Measurements from ENCODE around the gene SLC25A42. TPM values are rescaled to one million over a fixed set of nuclear protein-coding genes. Genes with fewer than 3 reads are reported as not detected.

The SLC25A42 gene
- total RNA-seq, 1 donor from 2014 or later, result 14.2 TPM

GRCh38 chr19:19076476-19076875, 12.7 kb downstream of the SLC25A42 start:
- Mint-ChIP-seq H3K36me3 (ENCODE audit: unreplicated experiment) (no peaks in the 10 kb centered on the region), H3K27me3 (ENCODE audit: unreplicated experiment) (peaks cover 4% of the 10 kb centered on the region), H3K27ac (ENCODE audit: unreplicated experiment) (no peak overlapping the region), H3K4me3 (ENCODE audit: unreplicated experiment) (no peak overlapping the region), H3K4me1 (ENCODE audit: low read depth, unreplicated experiment) (peaks cover 10% of the 10 kb centered on the region), H3K9me3 (ENCODE audit: unreplicated experiment) (peaks cover 2% of the 10 kb centered on the region)
- no peak for TF ChIP-seq CTCF (IDR thresholded peaks at IDR 0.05; ENCODE audit: partially characterized antibody, unreplicated experiment)
- DNase-seq, result no peak

GRCh38 chr19:19077103-19077502, 13.3 kb downstream of the SLC25A42 start:
- Mint-ChIP-seq H3K36me3 (ENCODE audit: unreplicated experiment) (no peaks in the 10 kb centered on the region), H3K27me3 (ENCODE audit: unreplicated experiment) (peaks cover 6% of the 10 kb centered on the region), H3K27ac (ENCODE audit: unreplicated experiment) (no peak overlapping the region), H3K9me3 (ENCODE audit: unreplicated experiment) (peaks cover under 1% of the 10 kb centered on the region), H3K4me3 (ENCODE audit: unreplicated experiment) (no peak overlapping the region), H3K4me1 (ENCODE audit: low read depth, unreplicated experiment) (peaks cover 12% of the 10 kb centered on the region)
- no peak for DNase-seq
- TF ChIP-seq CTCF (IDR thresholded peaks at IDR 0.05; ENCODE audit: partially characterized antibody, unreplicated experiment), result no peak

- DNase-seq, result no peak
- Mint-ChIP-seq H3K27me3 (ENCODE audit: unreplicated experiment) (peaks cover 10% of the 10 kb centered on the region), H3K4me3 (ENCODE audit: unreplicated experiment) (no peak overlapping the region), H3K36me3 (ENCODE audit: unreplicated experiment) (no peaks in the 10 kb centered on the region), H3K27ac (ENCODE audit: unreplicated experiment) (no peak overlapping the region), H3K9me3 (ENCODE audit: unreplicated experiment) (no peaks in the 10 kb centered on the region), H3K4me1 (ENCODE audit: low read depth, unreplicated experiment) (peaks cover 13% of the 10 kb centered on the region)
- no peak for TF ChIP-seq CTCF (IDR thresholded peaks at IDR 0.05; ENCODE audit: partially characterized antibody, unreplicated experiment)
These were observed 15.0 kb downstream of the SLC25A42 start for GRCh38 chr19:19078801-19079200.

- no peak for DNase-seq
- TF ChIP-seq CTCF (IDR thresholded peaks at IDR 0.05; ENCODE audit: partially characterized antibody, unreplicated experiment), result no peak
- no peak overlapping the region for H3K27ac Mint-ChIP-seq (ENCODE audit: unreplicated experiment)
- H3K4me3 Mint-ChIP-seq (ENCODE audit: unreplicated experiment), result no peak overlapping the region
- no peaks in the 10 kb centered on the region for H3K9me3 Mint-ChIP-seq (ENCODE audit: unreplicated experiment)
- peaks cover 11% of the 10 kb centered on the region for H3K27me3 Mint-ChIP-seq (ENCODE audit: unreplicated experiment)
- peaks cover 9% of the 10 kb centered on the region for H3K4me1 Mint-ChIP-seq (ENCODE audit: low read depth, unreplicated experiment)
- H3K36me3 Mint-ChIP-seq (ENCODE audit: unreplicated experiment), result no peaks in the 10 kb centered on the region
These were observed 15.8 kb downstream of the SLC25A42 start for GRCh38 chr19:19079571-19079970.

- H3K36me3 Mint-ChIP-seq (ENCODE audit: unreplicated experiment), result no peaks in the 10 kb centered on the region
- TF ChIP-seq CTCF (IDR thresholded peaks at IDR 0.05; ENCODE audit: partially characterized antibody, unreplicated experiment), result no peak
- H3K4me3 Mint-ChIP-seq (ENCODE audit: unreplicated experiment), result no peak overlapping the region
- no peak overlapping the region for H3K27ac Mint-ChIP-seq (ENCODE audit: unreplicated experiment)
- DNase-seq, result no peak
- H3K27me3 Mint-ChIP-seq (ENCODE audit: unreplicated experiment), result peaks cover 11% of the 10 kb centered on the region
- H3K9me3 Mint-ChIP-seq (ENCODE audit: unreplicated experiment), result no peaks in the 10 kb centered on the region
- H3K4me1 Mint-ChIP-seq (ENCODE audit: low read depth, unreplicated experiment), result peaks cover 6% of the 10 kb centered on the region
These were observed 17.9 kb downstream of the SLC25A42 start for GRCh38 chr19:19081642-19082151.
